Measurements from ENCODE around the gene ATG4D.
"Not testable (repeated sequence)": the region's sequence is repeated elsewhere in the genome, so short reads cannot be mapped to it uniquely, and the experiment has no call there.

The ATG4D gene

DNA sequence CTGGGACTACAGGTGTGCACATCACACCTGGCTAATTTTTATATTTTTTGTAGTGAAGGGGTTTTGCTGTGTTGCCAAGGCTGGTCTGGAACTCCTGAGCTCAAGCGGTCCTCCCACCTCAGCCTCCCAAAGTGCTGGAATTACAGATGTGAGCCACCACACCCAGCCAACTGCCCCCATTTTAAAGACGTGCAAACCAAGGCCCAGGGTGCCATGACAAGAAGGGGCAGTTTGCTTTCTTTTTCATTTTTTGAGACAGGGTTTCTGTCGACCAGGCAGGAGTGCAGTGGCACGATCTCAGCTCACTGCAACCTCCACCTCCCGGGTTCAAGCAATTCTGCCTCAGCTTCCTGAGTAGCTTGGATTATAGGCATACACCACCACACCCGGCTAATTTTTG is 30.1 kb downstream of the ATG4D start:
- in situ Hi-C loops (cut with HindIII; ENCODE audit: low sequenced_read_pairs) = not testable (repeated sequence)

- in situ Hi-C loops (cut with HindIII; ENCODE audit: low sequenced_read_pairs) = no loop called here
Observed at GRCh38 chr19:10574462-10574861, 30.8 kb downstream of the ATG4D start.

- in situ Hi-C loops (cut with HindIII; ENCODE audit: low sequenced_read_pairs) = no loop called here
Observed at GRCh38 chr19:10575011-10575716, 31.5 kb downstream of the ATG4D start.

DNA sequence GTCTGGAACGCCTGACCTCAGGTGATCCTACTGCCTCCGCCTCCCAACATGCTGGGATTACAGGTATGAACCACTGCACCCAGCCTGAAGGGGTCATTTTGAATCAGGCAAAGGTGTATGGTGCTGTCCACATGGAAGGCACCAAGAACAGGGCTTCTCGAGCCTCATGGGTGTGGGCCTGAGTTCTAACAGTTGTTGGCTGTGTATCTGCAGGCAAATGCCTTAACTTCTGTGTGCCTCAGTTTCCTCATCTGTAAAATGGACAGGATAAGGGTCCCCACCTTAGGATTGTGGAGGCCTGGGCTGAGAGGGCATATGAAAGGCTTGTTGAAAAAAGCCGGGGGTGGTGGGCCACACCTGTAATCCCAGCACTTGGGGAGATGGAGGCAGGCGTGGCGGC is 34.2 kb downstream of the ATG4D start:
- in situ Hi-C loops (cut with HindIII; ENCODE audit: low sequenced_read_pairs) = no loop called here

DNA sequence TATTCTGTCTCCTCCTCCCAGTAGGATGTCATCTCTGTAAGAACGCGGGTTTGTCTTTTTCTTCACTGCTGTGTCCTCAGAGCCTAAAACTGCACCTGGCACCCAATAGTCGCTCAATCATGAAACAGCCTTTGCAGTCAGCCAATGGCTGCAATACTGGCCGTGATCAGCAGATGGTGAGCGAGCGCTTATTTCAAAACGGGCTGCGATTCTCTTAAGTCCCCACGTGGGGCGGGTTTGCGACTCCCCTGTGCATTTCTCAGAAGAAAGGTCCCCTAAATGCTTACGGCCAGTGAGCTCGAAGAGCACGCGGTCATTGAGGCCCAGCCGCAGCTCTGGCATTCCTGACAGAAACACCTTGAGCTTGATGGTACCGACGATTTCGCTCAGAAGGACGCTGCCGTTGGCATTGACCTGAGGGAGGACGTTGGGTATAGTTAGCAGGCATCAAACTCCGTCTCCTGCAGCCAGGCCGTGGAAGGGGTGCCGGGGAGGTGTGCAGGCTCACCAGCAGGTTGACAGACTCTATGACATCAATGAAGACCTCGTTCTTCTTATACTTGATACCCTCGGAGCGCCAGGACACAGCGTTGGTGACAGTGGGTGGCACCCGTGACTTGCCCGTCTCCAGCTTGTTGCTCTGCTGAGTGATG is 37.4 kb downstream of the ATG4D start:
- in situ Hi-C loops (cut with HindIII; ENCODE audit: low sequenced_read_pairs) = no loop called here

DNA sequence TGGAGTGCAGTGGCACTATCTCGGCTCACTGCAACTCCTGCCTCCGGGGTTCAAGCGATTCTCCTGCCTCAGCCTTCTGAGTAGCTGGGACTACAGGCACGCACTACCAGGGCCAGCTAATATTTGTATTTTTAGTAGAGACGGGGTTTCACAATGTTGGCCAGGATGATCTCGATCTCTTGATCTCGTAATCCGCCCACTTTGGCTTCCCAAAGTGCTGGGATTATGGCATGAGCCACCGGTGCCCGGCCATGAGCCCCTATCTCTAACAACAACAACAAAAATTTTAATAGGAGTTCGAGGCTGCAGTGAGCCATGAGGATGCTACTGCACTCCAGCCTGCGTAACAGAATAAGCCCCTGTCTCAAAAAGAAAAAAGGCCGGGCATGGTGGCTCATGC is 38.4 kb downstream of the ATG4D start:
- in situ Hi-C loops (cut with HindIII; ENCODE audit: low sequenced_read_pairs) = no loop called here

DNA sequence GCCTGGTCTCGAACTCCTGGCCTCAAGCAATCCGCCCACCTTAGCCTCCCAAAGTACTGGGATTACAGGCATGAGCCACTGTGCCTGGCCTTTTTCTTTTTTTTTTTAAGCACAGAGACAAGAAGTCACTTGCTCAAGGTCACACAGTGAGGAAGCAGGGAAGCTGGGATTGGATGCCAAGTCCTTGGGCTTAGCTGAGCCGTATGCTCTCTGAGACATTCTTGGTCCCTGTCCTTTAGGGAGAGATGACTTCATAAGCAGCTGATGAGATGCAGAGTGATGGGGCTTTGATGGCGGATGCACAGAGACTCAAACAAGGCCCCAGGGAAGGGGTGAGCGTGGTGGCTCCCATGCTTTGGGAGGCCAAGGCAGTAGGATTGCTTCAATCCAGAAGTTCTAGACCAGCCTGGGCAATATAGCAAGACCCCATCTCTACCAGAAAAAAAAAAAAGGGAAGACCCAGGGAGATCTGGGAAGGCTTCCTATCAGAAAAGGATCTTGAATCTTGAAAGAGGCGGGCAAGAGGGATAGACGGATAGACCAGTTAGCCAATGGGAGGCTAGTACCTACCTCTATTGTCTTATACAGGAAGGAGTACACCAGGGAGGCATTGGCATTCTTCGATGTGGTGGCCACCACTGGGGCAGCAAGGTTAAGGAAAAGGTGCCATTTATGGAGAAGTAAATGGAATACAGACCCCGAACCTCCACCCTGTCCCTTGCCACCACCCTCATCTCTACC is 39.5 kb downstream of the ATG4D start:
- in situ Hi-C loops (cut with HindIII; ENCODE audit: low sequenced_read_pairs) = no loop called here

DNA sequence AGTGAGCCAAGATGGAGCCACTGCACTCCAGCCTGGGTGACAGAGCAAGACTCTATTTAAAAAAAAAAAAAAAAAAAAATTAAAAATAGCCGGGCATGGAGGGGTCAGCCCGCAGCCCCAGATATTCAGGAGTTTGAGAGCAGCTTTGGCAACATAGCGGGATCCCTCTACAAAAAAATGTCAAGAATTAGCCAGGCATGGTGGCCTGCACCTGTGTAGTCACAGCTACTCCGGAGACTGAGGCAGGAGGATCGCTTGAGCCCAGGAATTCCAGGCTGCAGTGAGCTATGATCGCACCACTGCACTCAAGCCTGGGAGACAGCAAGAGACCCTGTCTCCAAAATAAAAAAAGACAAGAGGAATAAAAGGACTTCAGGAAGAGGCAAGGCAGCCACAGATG is 42.7 kb downstream of the ATG4D start:
- in situ Hi-C loops (cut with HindIII; ENCODE audit: low sequenced_read_pairs) = no loop called here

DNA sequence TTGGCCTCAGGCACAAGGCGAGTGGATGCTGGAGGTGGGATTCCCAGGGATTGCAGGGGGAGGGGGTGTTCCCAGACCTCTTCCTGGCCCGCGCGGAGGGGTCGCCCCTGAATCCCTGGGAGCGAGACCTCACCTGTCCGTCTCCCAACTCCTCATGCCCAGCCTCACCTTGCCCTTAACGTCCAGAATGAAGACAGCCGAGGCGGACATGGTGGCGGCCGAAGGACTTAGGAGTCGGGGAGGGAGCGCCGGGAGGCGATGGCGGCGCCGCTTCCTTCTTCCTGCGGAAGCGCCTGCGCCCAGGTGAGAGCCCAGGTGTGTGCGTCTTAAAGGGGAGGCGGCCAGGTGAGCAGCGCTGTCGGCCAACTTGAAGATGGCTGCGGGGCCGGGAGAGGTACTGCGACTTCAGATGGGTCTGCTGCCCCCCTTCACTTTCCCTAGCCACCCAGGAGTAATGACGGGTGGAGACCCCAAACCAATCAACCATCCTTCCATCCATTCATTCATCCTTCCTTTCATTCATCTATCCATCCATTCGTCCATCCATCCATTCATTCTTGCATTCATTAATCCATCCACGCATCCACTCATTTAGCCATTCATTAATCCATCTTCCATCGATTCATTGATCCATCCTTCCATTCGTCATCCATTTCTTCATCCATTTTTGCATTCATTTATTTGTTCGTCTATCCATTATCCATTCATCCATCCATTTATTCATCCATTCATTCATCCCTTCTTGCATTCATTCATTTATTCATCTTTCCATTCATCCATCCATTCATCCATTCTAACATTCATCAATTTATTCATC is 43.5 kb downstream of the ATG4D start, which contains the start of gene AP1M2:
Gene AP1M2, minus strand, starts transcription at position 291 of the 817 bp plus-strand sequence. Its CDS starts 81 bp downstream, at position 210.
- in situ Hi-C loops (cut with HindIII; ENCODE audit: low sequenced_read_pairs) = no loop called here

DNA sequence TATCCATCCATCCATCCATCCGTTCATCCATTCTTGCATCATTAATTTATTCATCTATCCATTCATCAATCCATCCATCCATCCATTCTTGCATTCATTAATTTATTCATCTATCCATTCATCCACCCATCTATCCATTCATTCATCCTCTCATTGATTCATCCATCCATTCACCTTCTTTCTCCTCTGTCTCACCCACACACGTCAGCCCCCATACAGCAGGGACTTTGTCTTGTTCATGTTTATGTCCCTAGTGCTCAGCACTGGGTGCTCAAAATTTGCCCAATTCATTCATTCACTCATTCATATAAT is 44.1 kb downstream of the ATG4D start:
- in situ Hi-C loops (cut with HindIII; ENCODE audit: low sequenced_read_pairs) = no loop called here

DNA sequence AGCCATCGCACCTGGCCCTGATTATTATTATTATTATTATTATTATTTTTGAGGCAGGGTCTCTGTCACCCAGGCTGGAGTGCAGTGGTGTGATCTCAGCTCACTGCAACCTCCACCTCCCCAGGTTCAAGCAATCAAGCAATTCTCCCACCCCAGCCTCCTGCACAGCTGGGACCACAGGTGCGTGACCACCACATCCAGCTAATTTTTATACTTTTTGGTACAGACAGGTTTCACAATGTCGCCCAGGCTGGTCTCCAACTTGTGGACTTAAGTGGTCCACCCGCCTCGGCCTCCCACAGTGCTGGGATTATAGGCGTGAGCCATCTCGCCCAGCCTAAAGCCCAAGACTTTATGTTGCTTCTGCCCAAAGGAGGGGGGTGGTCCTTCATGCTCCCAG is 49.4 kb downstream of the ATG4D start:
- in situ Hi-C loops (cut with HindIII; ENCODE audit: low sequenced_read_pairs) = no loop called here

- in situ Hi-C loops (cut with HindIII; ENCODE audit: low sequenced_read_pairs) = no loop called here
Observed at GRCh38 chr19:10593820-10594637, 50.3 kb downstream of the ATG4D start.

- in situ Hi-C loops (cut with HindIII; ENCODE audit: low sequenced_read_pairs) = no loop called here
Observed at GRCh38 chr19:10600149-10600548, 56.4 kb downstream of the ATG4D start.

GRCh38 chr19:10601999-10602329 is 58.3 kb downstream of the ATG4D start:
- in situ Hi-C loops (cut with HindIII; ENCODE audit: low sequenced_read_pairs) = no loop called here

DNA sequence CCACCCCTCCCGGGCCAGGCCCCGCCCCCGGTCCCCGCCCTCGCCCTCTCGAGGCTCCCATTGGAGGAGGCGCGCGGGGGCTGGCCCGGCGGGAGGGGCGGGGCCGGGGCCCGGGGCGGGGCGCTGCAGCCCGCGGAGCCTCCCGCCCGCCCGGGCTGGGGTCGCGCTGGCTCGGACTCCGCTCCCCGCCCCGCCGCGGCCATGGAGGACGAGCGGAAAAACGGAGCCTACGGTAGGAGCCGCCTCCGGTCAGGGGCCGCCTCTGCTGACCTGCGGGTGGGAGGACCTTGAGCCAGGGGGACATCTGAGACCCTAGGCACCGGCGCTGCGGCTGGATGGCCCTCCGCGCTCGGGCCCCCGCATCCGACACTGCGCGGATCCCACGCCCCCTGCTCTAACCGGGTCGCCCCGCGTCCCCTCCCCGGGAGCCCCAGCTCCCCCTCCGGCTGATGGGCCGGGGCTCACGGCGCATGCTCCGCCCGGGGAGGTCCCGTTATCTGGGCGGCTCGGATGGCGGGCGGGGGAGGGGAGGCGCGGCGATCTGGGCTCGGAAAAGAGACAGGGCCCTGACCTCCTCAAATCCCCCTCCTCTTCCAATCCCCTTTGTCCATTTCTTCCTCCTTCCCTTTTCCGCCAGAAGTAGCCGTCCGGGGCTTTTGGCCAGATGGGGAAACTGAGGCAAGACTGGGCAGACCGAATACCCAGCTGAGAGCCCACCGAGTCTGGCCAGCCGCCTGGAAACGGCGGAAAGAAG is 58.8 kb downstream of the ATG4D start:
- in situ Hi-C loops (cut with HindIII; ENCODE audit: low sequenced_read_pairs) = no loop called here

All from DLD1 (cell line).